ENCODE data around the gene ADAM22.

DNA sequence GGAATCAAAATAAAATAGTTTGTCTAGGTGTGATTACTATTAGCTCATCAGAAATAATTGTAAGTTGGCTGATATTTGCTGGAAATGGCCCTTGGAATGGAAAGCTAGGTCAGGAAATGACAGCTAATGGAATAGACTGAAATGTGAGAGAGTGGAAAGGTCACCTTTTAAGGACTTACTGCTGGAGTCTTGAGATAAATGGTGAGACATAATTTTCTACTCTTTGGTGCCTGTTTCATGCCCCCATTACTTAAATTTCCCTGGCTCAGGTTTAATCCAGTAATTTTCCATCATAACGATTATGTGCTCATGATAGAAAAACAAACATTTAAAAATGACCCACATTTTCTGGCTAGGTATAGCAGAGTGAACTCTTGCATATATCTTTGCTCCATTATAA is 123.6 kb downstream of the ADAM22 start:
- TF ChIP-seq POLR2A (IDR thresholded peaks at IDR 0.05), result no peak
- TF ChIP-seq, protein P1, sequence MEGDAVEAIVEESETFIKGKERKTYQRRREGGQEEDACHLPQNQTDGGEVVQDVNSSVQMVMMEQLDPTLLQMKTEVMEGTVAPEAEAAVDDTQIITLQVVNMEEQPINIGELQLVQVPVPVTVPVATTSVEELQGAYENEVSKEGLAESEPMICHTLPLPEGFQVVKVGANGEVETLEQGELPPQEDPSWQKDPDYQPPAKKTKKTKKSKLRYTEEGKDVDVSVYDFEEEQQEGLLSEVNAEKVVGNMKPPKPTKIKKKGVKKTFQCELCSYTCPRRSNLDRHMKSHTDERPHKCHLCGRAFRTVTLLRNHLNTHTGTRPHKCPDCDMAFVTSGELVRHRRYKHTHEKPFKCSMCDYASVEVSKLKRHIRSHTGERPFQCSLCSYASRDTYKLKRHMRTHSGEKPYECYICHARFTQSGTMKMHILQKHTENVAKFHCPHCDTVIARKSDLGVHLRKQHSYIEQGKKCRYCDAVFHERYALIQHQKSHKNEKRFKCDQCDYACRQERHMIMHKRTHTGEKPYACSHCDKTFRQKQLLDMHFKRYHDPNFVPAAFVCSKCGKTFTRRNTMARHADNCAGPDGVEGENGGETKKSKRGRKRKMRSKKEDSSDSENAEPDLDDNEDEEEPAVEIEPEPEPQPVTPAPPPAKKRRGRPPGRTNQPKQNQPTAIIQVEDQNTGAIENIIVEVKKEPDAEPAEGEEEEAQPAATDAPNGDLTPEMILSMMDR (IDR thresholded peaks at IDR 0.05), result no peak
